DND-41 (cell line): Measurements from ENCODE around the gene ITPR2.

Experiments used
- ATAC-seq: fragments of 200-7000 bp; cut with Tn5 transposase; 3 replicates; pipeline ENCODE4 v1.9.1; 2021; ENCODE audit warnings: low read depth; ENCODE audit not compliant: insufficient read depth
- DNase-seq: peaks from one replicate; pipeline ENCODE4 v3.0.0-alpha.2; 2020
- H2AFZ ChIP-seq: 2 replicates; pipeline ENCODE4 v1.6.0; 2012; ENCODE audit warnings: low read depth, low read length
- H3K27ac ChIP-seq: 2 replicates; pipeline ENCODE4 v1.5.1; 2012; ENCODE audit warnings: low read length, inconsistent platforms
- H3K27me3 ChIP-seq: fragments of 200-600 bp; sonication (generic); 2 replicates; pipeline ENCODE4 v1.6.0; 2012; ENCODE audit warnings: low read length, mild to moderate bottlenecking, inconsistent platforms; ENCODE audit not compliant: insufficient read depth, poor library complexity
- H3K36me3 ChIP-seq: 2 replicates; pipeline ENCODE4 v1.5.1; 2012; ENCODE audit warnings: low read length, inconsistent platforms; ENCODE audit not compliant: insufficient read depth
- H3K4me1 ChIP-seq: 2 replicates; pipeline ENCODE4 v1.5.1; 2012; ENCODE audit warnings: mild to moderate bottlenecking, low read length; ENCODE audit not compliant: insufficient read depth
- H3K4me2 ChIP-seq: 2 replicates; pipeline ENCODE4 v1.6.0; 2012; ENCODE audit warnings: mild to moderate bottlenecking, moderate library complexity, low read length, inconsistent platforms; ENCODE audit not compliant: insufficient read depth
- H3K4me3 ChIP-seq, 2 experiments: fragments of 200-600 bp in 1 of 2; shearing (Covaris generic) in 1 of 2; 2 replicates each; pipeline ENCODE4 v1.5.1; 2012 to 2016; ENCODE audit warnings: inconsistent platforms in 2 of 2, low read length in 2 of 2, mild to moderate bottlenecking in 2 of 2, low read depth in 1 of 2, moderate library complexity in 1 of 2
- H3K79me2 ChIP-seq: 2 replicates; pipeline ENCODE4 v1.6.0; 2012; ENCODE audit warnings: low read length, inconsistent platforms; ENCODE audit not compliant: insufficient read depth
- H3K9ac ChIP-seq: 2 replicates; pipeline ENCODE4 v1.6.0; 2012; ENCODE audit warnings: low read depth, mild to moderate bottlenecking, inconsistent platforms, low read length, moderate library complexity
- H3K9me3 ChIP-seq: 2 replicates; pipeline ENCODE4 v1.5.1; 2012; ENCODE audit warnings: low read length, moderate library complexity, mild to moderate bottlenecking, inconsistent platforms; ENCODE audit not compliant: insufficient read depth, severe bottlenecking
- H4K20me1 ChIP-seq: 2 replicates; pipeline ENCODE4 v1.6.0; 2012; ENCODE audit warnings: low read length; ENCODE audit not compliant: insufficient read depth
- EZH2 ChIP-seq: IDR thresholded peaks from 3 replicates; pipeline ENCODE4 v1.6.1; 2012; ENCODE audit warnings: borderline replicate concordance, low read depth, mild to moderate bottlenecking, moderate library complexity, low read length, inconsistent platforms; ENCODE audit not compliant: severe bottlenecking
- TF ChIP-seq, protein P1 (sequence below): IDR thresholded peaks from 2 replicates; pipeline ENCODE4 v1.5.1; 2012; ENCODE audit warnings: borderline replicate concordance, low read length, moderate library complexity, mild to moderate bottlenecking; ENCODE audit not compliant: poor library complexity, severe bottlenecking; ENCODE audit errors: extremely low read depth

Gene ITPR2

DNA sequence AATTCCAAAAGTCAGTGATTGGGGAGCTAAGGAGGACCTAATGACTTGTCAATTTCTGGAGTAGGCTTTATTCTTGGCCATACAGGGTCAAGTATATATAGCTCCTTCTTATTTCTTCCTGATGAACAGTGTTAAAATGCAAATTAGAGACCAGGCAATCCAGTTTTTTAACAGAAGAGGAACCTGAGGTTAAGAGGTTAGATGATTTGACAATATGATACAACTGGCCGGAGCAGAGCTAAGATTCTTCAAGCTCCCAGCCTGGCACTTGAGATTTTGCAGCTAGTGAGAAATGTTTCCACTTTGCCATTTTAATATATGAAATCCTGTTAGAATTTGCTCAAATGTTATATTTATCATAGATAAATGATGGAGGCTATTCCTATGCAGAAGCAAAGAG is 433.6 kb downstream of the ITPR2 start:
- DNase-seq, result no peak

DNA sequence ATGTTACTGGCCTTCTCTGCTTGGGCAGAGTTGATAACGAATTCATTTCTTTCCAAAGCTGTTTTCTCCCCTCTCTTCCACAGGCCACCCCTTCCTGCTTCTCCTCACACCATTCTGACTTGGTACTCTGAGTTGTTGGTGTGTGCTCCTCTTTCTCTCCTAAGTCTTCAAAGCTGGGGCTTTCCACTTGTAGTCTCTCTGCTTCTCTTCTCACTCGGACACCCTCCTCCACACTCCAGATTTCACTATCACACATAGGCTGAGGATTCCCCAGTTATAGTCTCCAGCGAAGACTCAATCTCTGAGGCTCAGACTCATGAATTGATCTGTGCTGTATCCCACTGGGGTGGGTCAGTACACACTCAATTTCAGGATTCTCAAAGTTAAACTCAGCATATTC is 436.6 kb downstream of the ITPR2 start:
- no peaks in the 10 kb centered on the region for H4K20me1 ChIP-seq
- no peaks in the 10 kb centered on the region for H3K4me1 ChIP-seq
- H3K4me3 ChIP-seq, result no peak overlapping the region
- TF ChIP-seq, protein P1, sequence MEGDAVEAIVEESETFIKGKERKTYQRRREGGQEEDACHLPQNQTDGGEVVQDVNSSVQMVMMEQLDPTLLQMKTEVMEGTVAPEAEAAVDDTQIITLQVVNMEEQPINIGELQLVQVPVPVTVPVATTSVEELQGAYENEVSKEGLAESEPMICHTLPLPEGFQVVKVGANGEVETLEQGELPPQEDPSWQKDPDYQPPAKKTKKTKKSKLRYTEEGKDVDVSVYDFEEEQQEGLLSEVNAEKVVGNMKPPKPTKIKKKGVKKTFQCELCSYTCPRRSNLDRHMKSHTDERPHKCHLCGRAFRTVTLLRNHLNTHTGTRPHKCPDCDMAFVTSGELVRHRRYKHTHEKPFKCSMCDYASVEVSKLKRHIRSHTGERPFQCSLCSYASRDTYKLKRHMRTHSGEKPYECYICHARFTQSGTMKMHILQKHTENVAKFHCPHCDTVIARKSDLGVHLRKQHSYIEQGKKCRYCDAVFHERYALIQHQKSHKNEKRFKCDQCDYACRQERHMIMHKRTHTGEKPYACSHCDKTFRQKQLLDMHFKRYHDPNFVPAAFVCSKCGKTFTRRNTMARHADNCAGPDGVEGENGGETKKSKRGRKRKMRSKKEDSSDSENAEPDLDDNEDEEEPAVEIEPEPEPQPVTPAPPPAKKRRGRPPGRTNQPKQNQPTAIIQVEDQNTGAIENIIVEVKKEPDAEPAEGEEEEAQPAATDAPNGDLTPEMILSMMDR, result no peak
- no peak for TF ChIP-seq EZH2
- no peaks in the 10 kb centered on the region for H3K9me3 ChIP-seq
- DNase-seq (no peak), ATAC-seq (no peak)
- no peaks in the 10 kb centered on the region for H3K79me2 ChIP-seq
- no peak overlapping the region for H3K4me2 ChIP-seq
- no peak overlapping the region for H3K27ac ChIP-seq
- no peak overlapping the region for H2AFZ ChIP-seq
- H3K27me3 ChIP-seq, result no peaks in the 10 kb centered on the region
- peaks cover 44% of the 10 kb centered on the region for H3K36me3 ChIP-seq
- H3K9ac ChIP-seq, result no peak overlapping the region

More for the DNA sequence above, 433.6 kb downstream of the ITPR2 start:
- TF ChIP-seq, protein P1, result no peak
- no peak for TF ChIP-seq EZH2
- Histone ChIP-seq H4K20me1 (no peaks in the 10 kb centered on the region), H3K27ac (no peak overlapping the region), H3K4me3 (no peak overlapping the region), H3K4me2 (no peak overlapping the region), H3K36me3 (peaks cover 32% of the 10 kb centered on the region), H3K27me3 (no peaks in the 10 kb centered on the region), H3K9me3 (no peaks in the 10 kb centered on the region), H3K79me2 (no peaks in the 10 kb centered on the region), H3K4me1 (no peaks in the 10 kb centered on the region), H3K9ac (no peak overlapping the region), H2AFZ (no peak overlapping the region)
- ATAC-seq, result no peak

DNA sequence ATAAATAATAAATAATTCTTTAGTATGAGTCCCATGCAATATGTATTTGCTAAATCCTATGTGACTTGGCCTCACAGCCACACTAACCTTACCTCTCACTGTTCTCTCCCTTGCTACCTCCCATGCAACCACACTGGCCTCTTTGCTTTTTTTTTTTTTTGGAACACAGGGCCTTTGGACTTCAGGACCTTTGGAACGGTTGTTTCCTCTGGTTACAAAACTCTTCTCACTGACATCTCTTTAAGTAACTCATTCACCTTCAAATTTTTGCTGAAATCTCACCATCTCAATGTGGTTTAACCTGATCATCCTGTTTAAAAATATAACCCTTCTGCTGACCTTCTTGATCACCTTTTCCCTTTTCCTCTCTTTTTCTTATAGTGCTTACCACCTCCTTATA is 443.7 kb downstream of the ITPR2 start:
- H3K4me2 ChIP-seq, result no peak overlapping the region

More for the DNA sequence above, 443.7 kb downstream of the ITPR2 start:
- H3K4me1 ChIP-seq, result no peaks in the 10 kb centered on the region
- H2AFZ ChIP-seq, result no peak overlapping the region
- H3K27me3 ChIP-seq, result no peaks in the 10 kb centered on the region
- no peaks in the 10 kb centered on the region for H4K20me1 ChIP-seq
- ATAC-seq, result no peak
- TF ChIP-seq, protein P1, result no peak
- no peak for TF ChIP-seq EZH2
- no peak for DNase-seq
- H3K4me3 ChIP-seq, result no peak overlapping the region
- H3K79me2 ChIP-seq, result no peaks in the 10 kb centered on the region
- no peak overlapping the region for H3K9ac ChIP-seq
- no peaks in the 10 kb centered on the region for H3K9me3 ChIP-seq
- no peak overlapping the region for H3K27ac ChIP-seq
- H3K36me3 ChIP-seq, result peaks cover 45% of the 10 kb centered on the region; the same call in 1 of the 2 replicates
